Central memory CD8-positive, alpha-beta T cell (primary cell): ENCODE results near the gene CAMK1D.
A peak's percentile ranks its signal among the peaks of the same experiment; 100 is the strongest.

Experiments used
- ATAC-seq: fragments of 150-1000 bp; cut with Tn5 transposase; replicated peaks from 2 replicates; pipeline ENCODE4 v1.10.0; 2022; ENCODE audit warnings: mild to moderate bottlenecking, moderate FRiP score, moderate number of reproducible peaks; ENCODE audit not compliant: poor library complexity, severe bottlenecking; ENCODE audit errors: extremely low read depth
- DNase-seq, 2 donors: peaks; one replicate each; pipeline ENCODE4 v3.0.0; 2021; ENCODE audit warnings: low spot score in 2 of 2
- H3K27ac Mint-ChIP-seq: one replicate; pipeline ENCODE4 v1.8.0; 2022; ENCODE audit warnings: low read depth, mild to moderate bottlenecking, moderate library complexity, mixed read lengths
- H3K27me3 Mint-ChIP-seq: one replicate; pipeline ENCODE4 v1.8.0; 2022; ENCODE audit warnings: mixed read lengths
- H3K36me3 Mint-ChIP-seq: one replicate; pipeline ENCODE4 v1.8.0; 2022; ENCODE audit warnings: mild to moderate bottlenecking, moderate library complexity, mixed read lengths; ENCODE audit not compliant: insufficient read depth
- H3K4me1 Mint-ChIP-seq: one replicate; pipeline ENCODE4 v1.8.0; 2022; ENCODE audit warnings: mixed read lengths
- H3K4me3 Mint-ChIP-seq: one replicate; pipeline ENCODE4 v1.8.0; 2022; ENCODE audit warnings: mild to moderate bottlenecking, moderate library complexity, mixed read lengths
- H3K9me3 Mint-ChIP-seq: one replicate; pipeline ENCODE4 v1.8.0; 2022; ENCODE audit warnings: mixed read lengths

CAMK1D gene

GRCh38 chr10:12592967-12593366, 243.6 kb downstream of the CAMK1D start:
- Mint-ChIP-seq H3K27ac (no peak overlapping the region), H3K4me1 (peaks cover 43% of the 10 kb centered on the region), H3K4me3 (no peak overlapping the region), H3K27me3 (no peaks in the 10 kb centered on the region), H3K36me3 (peaks cover 2% of the 10 kb centered on the region), H3K9me3 (no peaks in the 10 kb centered on the region)
- DNase-seq (no peak), ATAC-seq (no peak)

- Mint-ChIP-seq H3K4me3 (peak overlapping the region; percentile 7), H3K36me3 (no peaks in the 10 kb centered on the region), H3K4me1 (peaks cover 43% of the 10 kb centered on the region), H3K9me3 (no peaks in the 10 kb centered on the region), H3K27ac (peak overlapping the region; percentile 80), H3K27me3 (no peaks in the 10 kb centered on the region)
- DNase-seq (no peak), ATAC-seq (peak; percentile 77)
Observed at GRCh38 chr10:12594448-12594944, 245.1 kb downstream of the CAMK1D start.

GRCh38 chr10:12595936-12596576, 246.7 kb downstream of the CAMK1D start:
- Mint-ChIP-seq H3K27ac (peak overlapping the region; percentile 35), H3K4me3 (no peak overlapping the region), H3K9me3 (no peaks in the 10 kb centered on the region), H3K4me1 (peaks cover 44% of the 10 kb centered on the region), H3K36me3 (no peaks in the 10 kb centered on the region), H3K27me3 (no peaks in the 10 kb centered on the region)
- ATAC-seq (no peak), DNase-seq (no peak)

- H3K4me1 Mint-ChIP-seq, result peaks cover 39% of the 10 kb centered on the region
- no peak overlapping the region for H3K27ac Mint-ChIP-seq
- DNase-seq, result no peak
- ATAC-seq, result no peak
- H3K4me3 Mint-ChIP-seq, result no peak overlapping the region
- H3K36me3 Mint-ChIP-seq, result no peaks in the 10 kb centered on the region
- H3K9me3 Mint-ChIP-seq, result no peaks in the 10 kb centered on the region
- H3K27me3 Mint-ChIP-seq, result no peaks in the 10 kb centered on the region
Observed at GRCh38 chr10:12597176-12597575, 247.8 kb downstream of the CAMK1D start.

GRCh38 chr10:12597788-12598765, 248.7 kb downstream of the CAMK1D start:
- ATAC-seq (no peak), DNase-seq (no peak)
- Mint-ChIP-seq H3K27me3 (no peaks in the 10 kb centered on the region), H3K4me1 (peaks cover 39% of the 10 kb centered on the region), H3K27ac (no peak overlapping the region), H3K36me3 (no peaks in the 10 kb centered on the region), H3K4me3 (no peak overlapping the region), H3K9me3 (no peaks in the 10 kb centered on the region)

GRCh38 chr10:12600652-12601051, 251.3 kb downstream of the CAMK1D start:
- Mint-ChIP-seq H3K4me1 (peaks cover 24% of the 10 kb centered on the region), H3K27me3 (no peaks in the 10 kb centered on the region), H3K36me3 (peaks cover 2% of the 10 kb centered on the region), H3K9me3 (no peaks in the 10 kb centered on the region), H3K4me3 (no peak overlapping the region), H3K27ac (no peak overlapping the region)
- ATAC-seq (no peak), DNase-seq (no peak)

GRCh38 chr10:12602521-12602920, 253.2 kb downstream of the CAMK1D start:
- H3K4me3 Mint-ChIP-seq, result no peak overlapping the region
- H3K27ac Mint-ChIP-seq, result no peak overlapping the region
- ATAC-seq, result no peak
- H3K9me3 Mint-ChIP-seq, result no peaks in the 10 kb centered on the region
- H3K4me1 Mint-ChIP-seq, result peaks cover 25% of the 10 kb centered on the region
- H3K27me3 Mint-ChIP-seq, result no peaks in the 10 kb centered on the region
- DNase-seq, result no peak
- H3K36me3 Mint-ChIP-seq, result peaks cover 2% of the 10 kb centered on the region

- H3K4me1 Mint-ChIP-seq, result peaks cover 20% of the 10 kb centered on the region
- no peak for DNase-seq
- no peak overlapping the region for H3K4me3 Mint-ChIP-seq
- no peaks in the 10 kb centered on the region for H3K9me3 Mint-ChIP-seq
- no peaks in the 10 kb centered on the region for H3K27me3 Mint-ChIP-seq
- H3K27ac Mint-ChIP-seq, result no peak overlapping the region
- ATAC-seq, result no peak
- peaks cover 2% of the 10 kb centered on the region for H3K36me3 Mint-ChIP-seq
Observed at GRCh38 chr10:12603766-12604470, 254.6 kb downstream of the CAMK1D start.

- peak; percentile 17 to 47 for DNase-seq
- peak; percentile 90 for ATAC-seq
- peaks cover 12% of the 10 kb centered on the region for H3K4me1 Mint-ChIP-seq
- no peaks in the 10 kb centered on the region for H3K27me3 Mint-ChIP-seq
- peak overlapping the region; percentile 86 for H3K27ac Mint-ChIP-seq
- no peaks in the 10 kb centered on the region for H3K9me3 Mint-ChIP-seq
- peaks cover 2% of the 10 kb centered on the region for H3K36me3 Mint-ChIP-seq
- peak overlapping the region; percentile 71 for H3K4me3 Mint-ChIP-seq
Observed at GRCh38 chr10:12605580-12606405, 256.4 kb downstream of the CAMK1D start.

GRCh38 chr10:12606461-12606860, 257.1 kb downstream of the CAMK1D start:
- Mint-ChIP-seq H3K4me3 (peak overlapping the region; percentile 71), H3K36me3 (peaks cover 2% of the 10 kb centered on the region), H3K27ac (peak overlapping the region; percentile 86), H3K9me3 (no peaks in the 10 kb centered on the region), H3K4me1 (peaks cover 12% of the 10 kb centered on the region), H3K27me3 (no peaks in the 10 kb centered on the region)
- DNase-seq, result no peak
- ATAC-seq, result no peak

GRCh38 chr10:12608761-12609160, 259.4 kb downstream of the CAMK1D start:
- H3K9me3 Mint-ChIP-seq, result no peaks in the 10 kb centered on the region
- H3K4me3 Mint-ChIP-seq, result no peak overlapping the region
- H3K36me3 Mint-ChIP-seq, result peaks cover 4% of the 10 kb centered on the region

GRCh38 chr10:12609435-12609834, 260.1 kb downstream of the CAMK1D start:
- H3K4me1 Mint-ChIP-seq, result peaks cover 12% of the 10 kb centered on the region

More at GRCh38 chr10:12608761-12609160, 259.4 kb downstream of the CAMK1D start:
- H3K27me3 Mint-ChIP-seq, result no peaks in the 10 kb centered on the region
- H3K27ac Mint-ChIP-seq, result no peak overlapping the region
- peaks cover 12% of the 10 kb centered on the region for H3K4me1 Mint-ChIP-seq
- no peak for ATAC-seq
- DNase-seq, result no peak

More at GRCh38 chr10:12609435-12609834, 260.1 kb downstream of the CAMK1D start:
- DNase-seq, result no peak
- Mint-ChIP-seq H3K9me3 (no peaks in the 10 kb centered on the region), H3K27me3 (no peaks in the 10 kb centered on the region), H3K27ac (no peak overlapping the region), H3K4me3 (no peak overlapping the region), H3K36me3 (peaks cover 4% of the 10 kb centered on the region)
- ATAC-seq, result no peak
